ENCODE measurements around the gene PRKCB.

DNA sequence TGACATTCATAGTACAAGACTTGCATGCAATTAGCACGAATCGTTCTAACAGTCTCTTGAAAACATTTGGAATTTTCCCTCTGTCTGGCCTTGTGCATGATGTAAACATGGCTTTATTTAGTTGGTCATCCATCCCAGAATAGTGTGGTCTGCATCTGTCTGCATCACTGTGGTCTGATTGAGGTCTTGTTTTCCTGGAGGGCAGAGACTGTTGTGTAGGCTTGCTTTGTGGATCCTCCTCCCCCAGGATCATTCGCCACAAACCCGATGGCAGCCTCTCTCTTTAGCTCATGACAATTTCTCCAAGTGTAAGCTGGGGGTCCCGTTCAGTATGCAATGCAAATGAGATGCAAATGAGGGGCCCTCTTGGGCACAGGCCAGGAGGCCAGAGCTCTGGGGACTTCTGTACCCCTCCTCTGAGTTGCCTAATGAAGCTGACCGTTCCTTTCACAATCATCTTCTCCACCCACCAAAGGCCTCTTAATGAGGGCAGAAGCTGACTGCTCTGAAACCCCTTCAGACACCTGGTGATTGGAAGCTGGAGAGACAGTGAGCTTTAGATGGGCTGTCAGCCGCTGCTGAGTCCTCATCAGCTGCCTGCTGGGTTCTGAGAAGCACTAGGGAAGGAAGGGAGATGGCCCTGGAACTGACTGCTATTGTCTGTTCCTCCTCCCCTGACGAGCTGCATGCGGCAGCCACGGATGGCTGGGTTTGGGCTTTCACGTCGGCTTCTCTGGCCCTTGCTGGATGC lies 219.1 kb downstream of the PRKCB start:
- TF ChIP-seq POLR2AphosphoS5 (IDR thresholded peaks at IDR 0.05) = no peak
- TF ChIP-seq, protein P1, sequence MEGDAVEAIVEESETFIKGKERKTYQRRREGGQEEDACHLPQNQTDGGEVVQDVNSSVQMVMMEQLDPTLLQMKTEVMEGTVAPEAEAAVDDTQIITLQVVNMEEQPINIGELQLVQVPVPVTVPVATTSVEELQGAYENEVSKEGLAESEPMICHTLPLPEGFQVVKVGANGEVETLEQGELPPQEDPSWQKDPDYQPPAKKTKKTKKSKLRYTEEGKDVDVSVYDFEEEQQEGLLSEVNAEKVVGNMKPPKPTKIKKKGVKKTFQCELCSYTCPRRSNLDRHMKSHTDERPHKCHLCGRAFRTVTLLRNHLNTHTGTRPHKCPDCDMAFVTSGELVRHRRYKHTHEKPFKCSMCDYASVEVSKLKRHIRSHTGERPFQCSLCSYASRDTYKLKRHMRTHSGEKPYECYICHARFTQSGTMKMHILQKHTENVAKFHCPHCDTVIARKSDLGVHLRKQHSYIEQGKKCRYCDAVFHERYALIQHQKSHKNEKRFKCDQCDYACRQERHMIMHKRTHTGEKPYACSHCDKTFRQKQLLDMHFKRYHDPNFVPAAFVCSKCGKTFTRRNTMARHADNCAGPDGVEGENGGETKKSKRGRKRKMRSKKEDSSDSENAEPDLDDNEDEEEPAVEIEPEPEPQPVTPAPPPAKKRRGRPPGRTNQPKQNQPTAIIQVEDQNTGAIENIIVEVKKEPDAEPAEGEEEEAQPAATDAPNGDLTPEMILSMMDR (IDR thresholded peaks at IDR 0.05) = no peak
